Mononuclear cell (primary cell): ENCODE data around the gene TBC1D10A. TPM values are rescaled to one million over a fixed set of nuclear protein-coding genes. Genes with fewer than 3 reads are reported as not detected.

Experiments
- H3K27me3 ChIP-seq: 2 replicates; pipeline ENCODE4 v1.6.0; 2011; ENCODE audit warnings: low read length, control low read depth; ENCODE audit not compliant: insufficient read depth
- H3K4me1 ChIP-seq: 2 replicates; pipeline ENCODE4 v1.5.1; 2011; ENCODE audit warnings: mild to moderate bottlenecking, low read length, control low read depth; ENCODE audit not compliant: insufficient read depth
- H3K4me3 ChIP-seq: 2 replicates; pipeline ENCODE4 v1.5.1; 2011; ENCODE audit warnings: mild to moderate bottlenecking, low read length, moderate library complexity
- H3K9me3 ChIP-seq: 2 replicates; pipeline ENCODE4 v1.5.1; 2011; ENCODE audit warnings: low read depth, mild to moderate bottlenecking, control low read depth, low read length
- total RNA-seq: library from RNA; depleted of rRNA; stranded (reverse); fragments of >200 nt; gene quantifications from one replicate; pipeline ENCODE4 v1.2.3, GENCODE V29; 2012

Gene TBC1D10A
- total RNA-seq, 1 donor = 36.0 TPM

DNA sequence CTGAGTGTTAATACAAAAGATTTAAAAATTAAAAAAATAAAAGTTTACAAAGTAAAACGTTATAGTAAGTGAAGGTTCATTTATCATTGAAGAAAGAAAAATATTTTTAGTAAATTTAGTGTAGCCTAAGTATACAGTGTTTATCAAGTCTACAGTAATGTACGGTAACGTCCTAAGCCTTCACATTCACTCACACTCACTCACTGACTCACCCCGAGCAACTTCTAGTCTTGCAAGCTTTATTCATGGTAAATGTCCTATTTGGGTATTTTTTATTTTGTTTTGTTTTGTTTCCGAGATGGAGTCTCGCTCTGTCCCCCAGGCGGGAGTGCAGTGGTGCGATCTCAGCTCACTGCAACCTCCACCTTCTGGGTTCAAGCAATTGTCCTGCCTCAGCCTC, 46.2 kb downstream of the TBC1D10A start:
- Histone ChIP-seq H3K4me1 (peaks cover 62% of the 10 kb centered on the region), H3K4me3 (no peak overlapping the region), H3K9me3 (no peaks in the 10 kb centered on the region), H3K27me3 (no peaks in the 10 kb centered on the region)

DNA sequence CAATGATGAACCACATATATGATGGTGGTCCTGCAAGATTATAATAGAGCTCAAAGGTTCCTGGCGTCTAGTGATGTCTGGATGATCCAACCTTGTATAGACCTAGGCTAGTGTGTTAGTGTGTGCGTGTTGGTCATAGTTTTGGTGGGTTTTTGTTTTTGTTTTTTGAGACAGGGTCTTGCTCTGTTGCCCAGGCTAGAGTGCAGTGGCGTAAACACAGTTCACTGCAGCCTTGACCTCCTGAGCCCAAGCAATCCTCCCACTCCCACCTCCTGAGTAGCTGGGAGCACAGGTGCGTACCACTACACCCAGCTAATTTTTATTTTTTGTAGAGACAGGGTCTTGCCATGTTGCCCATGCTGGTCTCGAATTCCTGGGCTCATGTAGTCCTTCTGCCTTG, 46.8 kb downstream of the TBC1D10A start:
- Histone ChIP-seq H3K9me3 (no peaks in the 10 kb centered on the region), H3K4me3 (no peak overlapping the region), H3K27me3 (no peaks in the 10 kb centered on the region), H3K4me1 (peaks cover 64% of the 10 kb centered on the region)

DNA sequence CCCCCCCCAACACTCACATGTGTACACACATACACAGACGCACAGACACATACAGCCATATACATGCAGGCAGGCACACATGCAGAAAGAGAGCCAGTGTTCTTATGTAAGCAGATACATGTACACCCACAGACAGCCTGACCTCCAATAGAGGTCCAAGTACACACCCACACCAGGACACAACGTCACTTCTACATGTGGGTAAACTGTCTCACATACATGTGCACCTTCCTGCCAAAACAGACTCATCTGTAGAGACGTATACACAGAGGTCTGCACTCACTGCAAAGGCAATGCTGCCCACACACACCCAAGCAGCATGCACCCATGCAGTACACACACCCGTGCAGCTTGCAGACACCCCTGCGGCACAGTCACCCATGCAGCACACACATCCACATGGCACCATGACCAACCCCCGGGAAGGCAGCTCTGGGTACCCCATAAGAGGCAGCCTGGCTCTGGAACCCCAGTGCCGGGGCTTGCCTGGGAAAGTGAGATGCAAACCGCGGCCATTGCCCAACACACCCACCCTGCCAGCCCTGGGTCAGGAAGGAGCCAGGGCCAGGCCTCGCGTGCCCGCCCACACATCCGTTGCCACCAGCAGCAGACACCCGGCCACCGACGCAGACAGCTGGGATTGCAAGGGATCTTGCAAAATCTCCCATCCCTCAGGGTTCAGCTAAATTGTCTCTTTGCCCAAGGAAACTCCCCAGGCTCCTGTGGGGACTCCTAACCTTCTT, 47.5 kb downstream of the TBC1D10A start:
- peaks cover 64% of the 10 kb centered on the region for H3K4me1 ChIP-seq
- H3K9me3 ChIP-seq = no peaks in the 10 kb centered on the region
- no peaks in the 10 kb centered on the region for H3K27me3 ChIP-seq
- H3K4me3 ChIP-seq = no peak overlapping the region

DNA sequence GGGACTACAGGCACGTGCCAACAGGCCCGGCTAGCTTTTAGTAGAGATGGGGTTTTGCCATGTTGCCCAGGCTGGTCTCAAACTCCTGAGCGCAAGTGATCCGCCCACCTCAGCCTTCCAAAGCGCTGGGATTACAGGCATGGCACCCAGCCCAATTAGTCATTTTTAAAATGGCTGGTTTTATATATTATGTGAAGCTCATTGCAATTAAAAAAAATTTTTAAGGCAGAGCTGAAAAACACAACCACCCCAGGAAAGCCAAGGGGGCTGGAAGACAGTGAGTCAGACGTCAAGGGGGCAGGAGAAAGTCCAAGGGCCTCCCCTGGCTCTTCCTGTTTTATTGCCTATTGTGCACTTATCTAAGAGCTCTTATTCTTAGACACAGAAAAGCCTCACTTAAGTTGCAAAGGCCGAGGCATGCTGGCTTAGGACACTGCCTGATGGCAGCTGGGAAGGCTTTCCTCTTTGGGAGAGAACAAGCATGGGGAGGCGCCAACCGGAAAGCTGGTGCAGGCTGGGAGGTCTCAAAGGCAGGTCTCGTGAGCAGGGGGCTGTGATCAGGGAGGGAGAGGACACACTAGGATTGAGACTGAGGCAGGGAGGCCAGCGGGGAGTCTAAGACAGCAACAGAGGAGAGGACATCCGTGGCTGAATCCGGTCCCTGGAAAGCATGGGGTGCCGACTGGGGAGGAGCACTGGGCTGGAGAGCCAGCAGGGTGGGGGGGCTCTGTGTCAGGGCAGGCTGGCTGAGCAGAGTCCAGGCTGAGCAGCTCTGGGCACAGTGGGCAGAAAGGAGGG, 49.0 kb downstream of the TBC1D10A start:
- Histone ChIP-seq H3K4me1 (peaks cover 70% of the 10 kb centered on the region), H3K4me3 (no peak overlapping the region), H3K9me3 (no peaks in the 10 kb centered on the region), H3K27me3 (no peaks in the 10 kb centered on the region)

DNA sequence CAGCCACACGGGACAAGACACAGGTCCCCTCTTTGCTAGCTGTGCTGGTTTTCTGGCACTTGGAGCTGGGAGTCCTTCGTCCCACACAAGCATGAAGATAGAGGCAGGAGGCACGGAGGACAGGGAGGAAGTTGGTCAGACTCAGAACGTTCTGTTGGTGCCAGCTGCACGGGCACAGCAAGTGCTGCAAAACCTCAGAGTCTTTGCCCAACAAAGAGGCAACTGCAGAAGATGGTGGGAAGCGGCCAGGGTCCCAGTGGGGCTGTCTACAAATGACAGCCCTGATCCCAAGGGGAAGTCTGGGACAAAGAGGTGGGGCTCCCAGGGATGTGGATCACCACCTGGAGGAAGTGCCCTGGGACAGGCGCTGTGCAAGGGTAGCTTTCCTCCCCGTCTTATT, 50.7 kb downstream of the TBC1D10A start:
- H3K4me3 ChIP-seq = no peak overlapping the region
- H3K27me3 ChIP-seq = no peaks in the 10 kb centered on the region
- H3K4me1 ChIP-seq = peaks cover 78% of the 10 kb centered on the region
- H3K9me3 ChIP-seq = no peaks in the 10 kb centered on the region

DNA sequence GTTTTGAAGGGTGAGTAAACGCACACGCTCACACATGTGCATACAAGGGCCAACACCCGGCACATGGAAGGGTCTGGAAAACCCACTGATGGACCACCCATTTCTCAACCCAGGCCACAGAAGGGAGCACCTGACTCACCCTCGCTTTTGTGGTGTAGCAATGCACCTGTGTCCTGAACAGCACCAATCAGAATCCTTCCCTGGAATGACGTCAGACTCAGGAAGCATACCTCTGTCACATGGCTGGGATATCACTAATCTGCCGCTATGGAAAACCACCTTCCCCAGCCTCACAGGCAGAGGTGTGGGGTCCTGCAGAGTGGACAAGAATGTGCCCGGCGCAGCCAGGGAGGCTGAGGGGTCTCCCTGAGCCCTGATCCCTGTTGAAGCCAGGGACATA, 51.1 kb downstream of the TBC1D10A start:
- Histone ChIP-seq H3K9me3 (no peaks in the 10 kb centered on the region), H3K4me3 (no peak overlapping the region), H3K27me3 (no peaks in the 10 kb centered on the region), H3K4me1 (peaks cover 81% of the 10 kb centered on the region)

GRCh38 chr22:30274437-30274812, 52.3 kb downstream of the TBC1D10A start:
- H3K9me3 ChIP-seq = no peaks in the 10 kb centered on the region
- H3K4me3 ChIP-seq = no peak overlapping the region
- H3K4me1 ChIP-seq = peaks cover 84% of the 10 kb centered on the region
- no peaks in the 10 kb centered on the region for H3K27me3 ChIP-seq

DNA sequence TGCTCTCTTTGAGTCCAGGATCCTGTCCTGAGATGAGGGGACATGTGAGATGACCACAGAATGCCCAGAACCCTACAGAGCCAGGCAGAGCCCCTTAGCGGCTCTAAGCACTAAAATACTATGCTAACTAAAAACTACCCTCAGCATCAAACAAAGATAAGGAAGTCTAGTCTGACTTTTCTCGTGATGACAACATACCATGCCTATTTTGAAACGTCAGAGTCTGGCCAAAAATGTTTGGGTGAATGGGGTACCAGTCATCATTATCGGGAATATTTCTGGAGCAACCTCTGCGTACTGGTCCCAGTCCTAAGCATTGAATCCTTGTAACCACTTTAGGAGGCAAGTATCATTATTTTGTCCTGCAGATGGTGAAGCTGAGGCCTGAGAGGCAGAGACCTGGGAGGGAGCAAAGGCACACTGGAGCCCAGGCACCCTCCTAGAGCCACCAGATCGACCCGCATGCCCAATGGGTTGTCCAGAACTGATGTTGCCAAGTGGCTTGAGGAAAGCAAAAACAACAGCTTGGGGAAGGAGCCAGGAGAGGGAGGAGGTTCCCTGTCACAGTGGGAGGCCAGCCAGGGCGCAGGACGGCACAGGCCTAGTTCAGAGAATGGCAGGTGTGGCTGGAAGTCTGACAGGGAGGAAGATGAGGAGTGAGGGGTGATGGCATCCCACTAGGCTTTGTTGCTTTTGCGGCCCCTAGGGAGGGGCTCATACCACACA, 52.9 kb downstream of the TBC1D10A start:
- H3K4me1 ChIP-seq = peaks cover 83% of the 10 kb centered on the region
- H3K4me3 ChIP-seq = no peak overlapping the region
- H3K27me3 ChIP-seq = no peaks in the 10 kb centered on the region
- H3K9me3 ChIP-seq = no peaks in the 10 kb centered on the region

DNA sequence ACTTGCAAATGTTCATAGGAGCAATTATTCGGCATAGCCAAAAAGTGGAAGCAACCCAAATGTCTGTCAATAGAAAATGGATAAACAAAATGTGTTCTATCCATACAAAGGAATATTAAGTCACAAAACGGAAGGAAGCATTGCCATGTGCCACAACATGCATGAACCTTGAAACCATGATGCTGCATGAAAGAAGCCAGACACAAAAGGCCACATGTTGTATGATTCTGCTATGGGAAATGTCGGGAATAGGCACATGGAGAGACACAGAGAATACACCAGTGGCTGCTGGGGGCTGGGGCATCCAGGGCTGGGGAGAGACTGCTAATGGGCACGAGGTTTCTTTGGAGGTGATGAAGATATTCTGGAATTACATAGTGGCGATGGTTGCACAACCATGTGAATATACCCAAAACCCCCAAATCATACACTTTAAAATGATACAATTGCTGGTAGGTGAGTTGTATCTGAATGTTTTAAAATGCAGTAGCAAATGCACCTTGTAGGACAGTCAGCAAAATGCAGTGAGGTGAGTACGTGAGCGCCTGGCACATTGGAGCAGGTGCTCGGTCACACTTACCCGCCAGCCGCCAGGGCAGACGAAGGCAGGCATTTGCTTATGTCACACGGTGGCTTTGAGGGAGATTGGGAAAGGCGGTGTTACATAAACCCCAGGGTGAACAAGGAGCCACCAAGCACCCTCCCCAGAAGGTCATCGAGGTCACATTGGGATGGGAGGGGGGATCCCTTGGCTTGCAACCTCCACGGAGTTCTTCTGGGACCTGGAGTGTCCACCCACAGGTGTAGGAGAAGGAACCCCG, 53.8 kb downstream of the TBC1D10A start:
- Histone ChIP-seq H3K4me1 (peaks cover 83% of the 10 kb centered on the region), H3K4me3 (no peak overlapping the region), H3K9me3 (no peaks in the 10 kb centered on the region), H3K27me3 (no peaks in the 10 kb centered on the region)

- H3K9me3 ChIP-seq = no peaks in the 10 kb centered on the region
- no peaks in the 10 kb centered on the region for H3K27me3 ChIP-seq
- no peak overlapping the region for H3K4me3 ChIP-seq
- peaks cover 85% of the 10 kb centered on the region for H3K4me1 ChIP-seq
Observed at GRCh38 chr22:30270832-30271231, 55.9 kb downstream of the TBC1D10A start.

GRCh38 chr22:30268331-30268730, 58.4 kb downstream of the TBC1D10A start:
- Histone ChIP-seq H3K27me3 (no peaks in the 10 kb centered on the region), H3K4me1 (peaks cover 96% of the 10 kb centered on the region), H3K9me3 (no peaks in the 10 kb centered on the region), H3K4me3 (no peak overlapping the region)

DNA sequence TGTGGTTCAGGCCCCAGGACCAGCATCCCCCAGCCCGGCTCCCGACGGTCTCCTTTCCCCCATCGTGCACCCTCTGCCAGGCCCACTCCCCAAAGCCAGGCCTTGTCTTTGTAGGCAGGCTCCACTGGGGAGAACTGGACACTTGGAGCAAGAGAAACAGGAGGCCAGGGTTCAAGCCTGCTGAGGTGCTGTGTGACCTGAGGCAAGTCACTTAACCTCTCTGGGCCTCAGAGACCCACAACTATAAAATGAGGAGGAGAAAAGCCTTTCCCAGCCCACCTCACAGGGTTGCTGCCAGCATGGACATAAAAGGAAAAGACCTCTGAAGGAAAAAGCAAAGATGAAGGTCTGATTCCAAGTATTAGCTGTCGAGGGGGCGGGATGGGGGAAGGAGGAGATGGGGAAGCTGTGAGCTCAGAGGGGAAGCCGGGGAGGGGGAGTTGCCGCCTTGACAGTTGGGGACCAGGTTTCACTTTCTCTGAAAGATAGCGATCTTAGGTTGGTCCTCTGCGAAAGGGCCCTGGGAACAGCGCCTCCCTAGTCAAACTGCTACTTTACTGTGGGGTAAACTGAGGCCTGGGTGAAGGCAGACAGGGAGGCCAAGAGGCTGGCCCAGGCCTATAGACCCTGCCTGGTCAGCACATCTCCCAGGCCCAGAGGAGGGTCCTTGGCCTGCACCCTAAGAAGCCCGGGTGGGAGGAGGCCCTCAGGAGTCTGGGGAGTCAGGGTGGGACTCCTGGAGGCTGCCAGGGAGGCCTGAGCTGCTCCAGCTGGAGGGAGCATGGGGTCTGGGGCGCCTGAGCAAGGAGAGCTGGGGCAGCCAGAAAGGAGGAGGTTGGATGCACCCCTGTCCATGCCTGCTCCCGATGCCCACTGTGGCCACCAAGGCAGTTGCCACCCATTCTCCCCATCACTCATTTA, 59.1 kb downstream of the TBC1D10A start:
- Histone ChIP-seq H3K4me3 (peak overlapping the region; percentile 61), H3K9me3 (no peaks in the 10 kb centered on the region), H3K4me1 (peaks cover 96% of the 10 kb centered on the region), H3K27me3 (no peaks in the 10 kb centered on the region)

- Histone ChIP-seq H3K27me3 (no peaks in the 10 kb centered on the region), H3K4me1 (peaks cover 95% of the 10 kb centered on the region), H3K9me3 (no peaks in the 10 kb centered on the region), H3K4me3 (peak within 1 kb of the TSS; percentile 61)
Observed at GRCh38 chr22:30266445-30267381, 60.0 kb downstream of the TBC1D10A start, which contains the start of gene OSM. OSM (minus strand) TSS chr22:30266851; CDS start chr22:30266799, 52 bp downstream.
